Limb (tissue), 2 donors: ENCODE data around the gene NOL12.
A peak's percentile ranks its signal among the peaks of the same experiment; 100 is the strongest.
"Not testable (repeated sequence)": the region's sequence is repeated elsewhere in the genome, so short reads cannot be mapped to it uniquely, and the experiment has no call there.

Source experiments
- DNase-seq, 2 donors: peaks; one replicate each; pipeline ENCODE4 v3.0.0-alpha.2; 2016; ENCODE audit errors: extremely low spot score in 2 of 2

The NOL12 gene, protein sequence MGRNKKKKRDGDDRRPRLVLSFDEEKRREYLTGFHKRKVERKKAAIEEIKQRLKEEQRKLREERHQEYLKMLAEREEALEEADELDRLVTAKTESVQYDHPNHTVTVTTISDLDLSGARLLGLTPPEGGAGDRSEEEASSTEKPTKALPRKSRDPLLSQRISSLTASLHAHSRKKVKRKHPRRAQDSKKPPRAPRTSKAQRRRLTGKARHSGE

DNA sequence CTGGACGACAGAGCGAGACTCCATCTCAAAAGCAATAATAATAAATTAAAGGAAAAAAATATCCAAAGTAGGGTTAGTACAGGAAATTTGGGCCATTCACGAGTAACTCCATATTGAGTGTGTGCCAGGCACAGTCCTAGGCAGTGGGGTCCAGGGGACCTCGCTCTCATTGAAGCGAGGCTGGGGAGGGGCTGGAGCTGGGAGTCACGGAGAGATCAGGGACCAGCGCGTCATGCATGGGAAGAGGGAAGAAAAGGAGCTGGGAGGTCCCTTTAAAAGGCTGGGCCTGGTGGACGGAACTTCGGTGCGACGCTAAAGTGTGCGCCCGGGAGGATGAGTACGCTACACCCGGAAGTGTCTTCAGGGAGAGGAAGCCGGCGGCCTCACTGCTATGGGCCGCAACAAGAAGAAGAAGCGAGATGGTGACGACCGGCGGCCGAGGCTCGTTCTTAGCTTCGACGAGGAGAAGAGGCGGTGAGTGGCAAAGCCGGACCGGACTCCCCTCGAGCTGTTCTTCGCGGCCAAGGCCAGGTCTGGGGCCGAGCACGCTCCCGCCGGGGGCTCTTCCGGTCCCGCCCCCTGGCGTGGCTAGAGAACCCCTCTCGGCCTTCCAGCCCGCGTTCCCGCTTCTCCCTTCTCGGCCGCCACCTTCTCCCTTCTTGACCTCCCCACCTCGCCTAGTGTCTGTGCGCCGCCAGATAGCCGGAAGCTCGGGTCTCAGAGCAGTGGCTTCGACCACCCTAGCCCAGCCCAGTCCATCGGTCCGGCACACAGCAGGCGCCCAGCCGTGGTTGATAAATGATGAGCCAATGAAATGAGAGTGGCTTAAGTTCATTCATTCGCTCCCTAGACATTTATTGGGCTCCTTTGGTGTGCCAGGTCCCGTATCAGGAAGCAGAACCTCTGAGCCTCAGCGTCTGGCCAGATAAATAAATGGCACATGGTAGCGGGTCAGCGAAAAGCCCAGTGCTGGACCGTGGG lies at the start of gene NOL12:
Gene NOL12, plus strand, starts transcription at position 342 of the 981 bp plus-strand sequence. Its CDS starts 50 bp downstream, at position 392.
- peak; percentile 90 to 91 for DNase-seq

DNA sequence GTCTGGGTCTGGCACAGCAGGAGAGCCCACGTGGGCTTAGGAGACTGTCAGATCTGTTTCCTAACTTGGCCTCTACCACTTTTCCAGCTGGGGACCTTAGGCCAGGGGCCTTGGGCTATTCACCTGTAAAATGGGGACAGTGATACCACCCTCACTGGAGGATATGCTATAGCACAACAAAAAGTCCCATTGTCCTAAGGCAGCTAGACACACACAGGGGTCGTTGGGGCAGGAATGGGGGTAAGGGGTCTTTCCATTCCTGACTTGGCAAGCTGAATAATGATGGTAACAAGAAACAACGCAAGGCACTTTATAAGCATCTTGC lies 49.2 kb upstream of the NOL12 start:
- DNase-seq, result no peak

DNA sequence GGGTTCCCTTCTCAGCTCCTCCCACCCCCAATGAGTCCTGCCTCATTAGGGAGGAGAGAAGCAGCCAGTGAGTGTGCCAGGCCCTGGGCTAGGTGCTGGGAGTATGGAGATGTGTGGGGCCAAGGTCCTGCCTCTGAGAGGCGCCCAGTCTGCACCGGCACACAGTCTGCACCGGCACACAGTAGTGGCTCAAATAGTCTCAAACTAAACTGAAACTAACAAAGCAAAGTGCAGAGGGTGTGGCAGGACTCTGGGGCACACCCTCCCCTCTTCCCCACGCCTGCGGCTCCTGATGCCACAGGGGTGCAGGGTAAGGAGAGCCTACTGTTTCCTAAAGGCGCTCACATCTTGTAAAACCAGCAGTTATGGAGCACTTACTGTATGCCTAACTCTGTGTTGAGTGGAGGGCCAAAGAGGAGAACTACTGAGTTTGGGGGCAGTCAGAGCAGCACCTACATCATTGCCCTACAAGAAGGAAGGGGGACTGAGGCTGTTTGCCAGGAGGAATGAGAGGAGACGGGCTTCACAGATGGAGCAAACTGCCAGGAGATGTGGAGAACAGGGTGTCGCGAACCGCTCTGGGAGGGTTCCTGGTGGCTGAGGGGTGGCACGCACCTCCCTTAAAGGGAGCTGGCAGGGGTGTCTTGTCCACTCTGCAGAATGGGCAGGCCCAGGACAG lies 47.6 kb upstream of the NOL12 start:
- peak in 1 of 2 donors; percentile 36 for DNase-seq

DNA sequence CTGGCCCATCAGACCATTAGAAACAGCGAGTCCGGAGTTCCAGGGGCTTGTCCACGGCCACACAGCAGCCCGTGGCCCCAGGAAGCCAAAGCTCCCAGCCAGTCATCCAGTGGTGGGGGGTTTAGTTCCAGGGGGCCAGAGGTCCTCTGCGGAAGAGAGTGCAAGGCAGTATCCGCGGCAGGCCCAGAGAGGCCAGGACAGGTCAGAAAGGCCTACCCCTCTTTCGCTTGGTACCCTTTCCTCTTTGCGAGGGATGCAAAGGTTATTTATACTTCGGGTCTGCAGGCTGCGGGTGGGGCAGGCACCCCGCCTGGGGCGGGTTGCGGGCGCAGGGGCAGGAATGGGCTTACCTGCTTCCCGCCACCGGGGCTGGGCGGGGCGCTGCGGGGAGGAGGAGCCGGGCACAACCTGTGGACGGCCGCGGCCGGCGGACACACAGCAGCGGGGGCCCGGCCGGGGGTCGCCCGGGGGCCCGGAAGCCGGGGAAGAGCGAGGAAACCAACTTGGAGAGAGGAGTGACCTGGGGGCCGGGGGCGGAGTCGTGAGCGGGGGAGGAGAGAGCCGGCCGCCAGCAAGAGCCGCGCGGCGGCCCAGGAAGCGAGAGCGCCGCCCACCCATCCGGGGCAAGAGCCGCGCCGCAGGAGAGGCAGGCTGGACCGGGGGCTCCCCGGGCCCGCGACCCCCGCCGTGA lies 46.9 kb upstream of the NOL12 start, which contains the start of gene SH3BP1:
Gene SH3BP1, plus strand, starts transcription at position 600 of the 691 bp plus-strand sequence. CDS start 119 bp downstream, outside the sequence.
- peak in 1 of 2 donors; percentile 72 for DNase-seq

DNA sequence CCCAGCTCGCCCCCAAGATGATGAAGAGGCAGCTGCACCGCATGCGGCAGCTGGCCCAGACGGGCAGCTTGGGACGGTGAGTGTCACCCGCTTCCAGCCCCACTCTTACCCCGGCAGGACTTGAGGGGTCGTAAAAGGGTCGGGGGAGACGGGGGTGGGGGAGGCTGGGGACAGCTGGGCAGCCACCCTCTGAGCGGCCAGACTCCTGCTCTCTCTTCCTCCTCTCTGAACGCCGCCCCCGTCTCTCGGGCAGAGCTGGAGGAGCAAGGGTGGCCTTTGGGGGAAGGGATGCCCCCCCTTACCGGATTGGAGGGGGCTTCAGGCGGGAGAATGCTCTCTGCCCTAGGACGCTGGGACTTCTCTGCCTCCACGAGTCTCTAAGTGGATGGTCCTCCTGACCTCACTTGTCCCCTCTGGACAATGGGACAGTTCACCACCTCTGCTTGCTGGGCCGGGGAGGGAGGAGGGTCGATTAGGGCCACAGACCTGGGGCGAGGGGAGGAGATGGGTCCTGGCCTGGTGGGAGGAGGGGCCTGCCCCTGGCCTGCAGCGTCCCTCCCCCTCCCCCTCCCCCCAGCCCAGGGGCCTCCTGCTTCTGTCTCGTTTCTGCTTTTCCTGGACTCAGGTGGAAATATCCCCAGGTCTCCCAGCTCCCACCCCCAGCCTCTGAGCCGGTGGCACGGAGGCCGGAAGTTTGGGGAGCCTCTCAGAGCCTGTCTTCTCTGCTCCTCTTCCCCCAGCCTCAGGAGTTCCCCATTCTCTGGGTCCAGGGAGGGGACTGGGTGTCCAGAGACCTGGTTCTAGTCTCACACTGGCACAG lies 46.2 kb upstream of the NOL12 start:
- DNase-seq, result peak in 1 of 2 donors; percentile 50

DNA sequence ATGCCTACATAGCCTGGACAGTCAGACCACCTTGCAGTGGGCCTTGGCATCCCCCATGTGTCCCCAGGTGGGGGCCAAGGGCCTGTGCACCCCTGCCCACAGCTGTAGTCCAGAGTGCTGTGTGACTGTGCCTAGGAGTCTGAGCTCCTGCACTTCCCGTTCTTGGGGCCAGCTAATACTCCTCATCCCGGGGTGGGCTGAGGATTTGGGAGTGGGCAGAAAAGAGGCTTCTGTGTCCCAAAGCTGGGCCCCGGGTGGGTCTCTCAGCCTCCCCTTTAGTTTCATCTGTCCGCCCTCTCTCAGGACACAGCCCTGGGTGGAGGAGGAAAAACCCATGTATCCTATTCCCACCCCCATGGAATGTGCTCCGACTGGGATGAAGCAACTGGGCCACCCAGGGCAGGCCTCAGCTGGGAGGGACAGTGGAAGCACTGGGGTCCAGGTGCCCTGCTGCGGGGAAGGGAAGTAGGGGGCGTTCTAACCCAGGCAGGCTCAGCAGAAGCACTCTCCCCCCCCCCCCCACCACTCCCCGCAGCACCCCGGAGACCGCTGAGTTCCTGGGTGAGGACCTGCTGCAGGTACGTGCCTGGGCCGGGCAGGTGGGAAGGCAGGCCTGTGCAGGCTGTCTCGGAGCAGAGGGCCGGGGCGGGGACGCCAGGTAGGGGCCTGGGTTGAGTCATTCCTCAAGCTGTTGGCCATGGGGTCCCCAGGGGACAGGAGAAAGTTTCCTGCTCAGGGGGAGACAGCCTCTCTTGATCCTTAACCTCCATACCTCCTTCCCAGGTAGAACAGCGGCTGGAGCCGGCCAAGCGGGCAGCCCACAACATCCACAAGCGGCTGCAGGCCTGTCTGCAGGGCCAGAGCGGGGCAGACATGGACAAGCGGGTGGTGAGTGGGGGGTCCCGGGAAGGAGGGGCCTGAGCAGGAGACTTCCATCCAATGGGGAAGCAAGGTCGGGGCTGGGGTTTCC lies 45.3 kb upstream of the NOL12 start:
- peak in 1 of 2 donors; percentile 36 for DNase-seq

DNA sequence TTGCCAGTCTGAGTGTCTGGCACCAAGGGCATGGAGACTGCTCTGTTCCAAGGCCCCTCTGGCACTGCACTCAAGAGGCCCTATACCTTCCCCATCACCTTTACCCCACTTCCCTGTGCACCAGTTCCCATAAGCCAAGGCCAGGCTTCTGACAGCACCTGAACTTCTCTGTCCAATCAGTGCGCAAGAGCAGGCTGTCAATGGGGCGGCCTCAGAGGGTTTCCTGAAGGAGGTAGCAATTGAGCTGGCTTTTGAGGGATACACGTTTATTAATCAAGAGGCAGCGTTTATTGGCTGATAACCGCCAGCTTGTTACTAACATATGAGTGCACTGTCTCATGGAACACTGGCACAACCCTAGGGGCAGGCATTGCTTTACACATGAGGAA lies 44.6 kb upstream of the NOL12 start:
- no peak for DNase-seq

DNA sequence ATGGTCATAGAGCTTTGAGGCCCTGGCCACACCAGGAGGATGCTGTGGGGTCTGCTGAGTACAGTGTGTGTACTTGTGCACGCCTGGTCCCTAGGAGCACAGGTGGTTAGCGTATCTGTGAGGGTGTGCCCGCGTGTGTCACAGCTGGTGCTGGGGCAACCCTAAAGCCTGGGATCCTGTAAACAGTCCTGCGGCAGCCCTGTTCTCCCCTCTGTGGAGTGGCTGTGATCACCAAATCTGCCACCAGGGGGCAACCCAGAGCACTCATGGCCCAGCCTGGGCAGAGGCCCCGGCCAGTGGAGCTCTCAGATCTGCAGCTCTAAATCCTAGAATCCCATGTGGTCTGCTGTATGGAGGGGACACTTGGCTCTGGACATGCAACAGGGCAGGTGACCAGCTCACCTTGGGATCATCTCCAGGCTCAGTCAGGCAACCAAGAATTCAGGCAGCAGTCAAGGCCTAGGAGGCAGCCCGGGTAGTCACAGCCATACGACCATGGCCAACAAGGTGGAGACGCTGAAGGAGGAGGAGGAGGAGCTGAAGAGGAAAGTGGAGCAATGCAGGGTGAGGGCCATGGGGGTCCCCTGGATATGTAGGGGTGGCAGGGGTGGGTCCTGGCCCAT lies 42.8 kb upstream of the NOL12 start:
- peak; percentile 74 to 92 for DNase-seq

DNA sequence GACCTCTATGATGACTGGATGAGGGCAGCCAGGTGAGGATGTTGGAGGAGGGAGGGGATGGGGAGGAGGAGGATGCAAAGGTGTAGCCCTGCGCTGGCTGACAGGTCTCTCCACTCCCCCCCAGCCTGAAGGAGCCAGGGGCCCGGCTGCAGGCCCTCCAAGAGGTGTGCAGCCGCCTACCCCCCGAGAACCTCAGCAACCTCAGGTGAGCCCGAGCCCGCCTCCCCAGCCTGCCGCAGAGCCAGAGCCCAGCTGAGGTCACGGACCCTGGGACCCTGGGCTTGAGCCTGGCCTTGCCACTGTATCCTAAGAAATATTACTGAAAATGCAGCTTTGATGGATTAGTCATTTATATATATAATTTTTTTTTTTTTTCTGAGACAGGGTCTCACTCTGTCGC lies 38.8 kb upstream of the NOL12 start:
- DNase-seq, result no peak

DNA sequence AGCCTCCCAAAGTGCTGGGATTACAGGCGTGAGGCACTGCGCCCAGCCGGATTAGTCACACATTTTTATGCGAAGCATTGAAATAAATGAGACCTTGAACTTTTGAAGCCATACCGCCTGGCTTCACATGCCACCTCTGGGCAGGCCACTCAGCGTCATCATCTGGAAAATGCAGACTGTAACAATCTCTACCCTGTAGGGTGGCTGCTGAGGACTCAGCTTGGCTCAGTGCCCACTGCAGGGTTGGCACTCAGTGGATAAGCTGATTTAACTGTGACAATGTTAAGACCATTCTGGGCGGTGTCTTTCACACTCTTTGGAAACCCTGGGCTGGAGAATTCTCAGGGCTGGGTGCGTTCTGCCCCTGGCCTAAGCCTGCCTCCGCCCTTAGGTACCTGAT lies 38.2 kb upstream of the NOL12 start:
- DNase-seq, result no peak

DNA sequence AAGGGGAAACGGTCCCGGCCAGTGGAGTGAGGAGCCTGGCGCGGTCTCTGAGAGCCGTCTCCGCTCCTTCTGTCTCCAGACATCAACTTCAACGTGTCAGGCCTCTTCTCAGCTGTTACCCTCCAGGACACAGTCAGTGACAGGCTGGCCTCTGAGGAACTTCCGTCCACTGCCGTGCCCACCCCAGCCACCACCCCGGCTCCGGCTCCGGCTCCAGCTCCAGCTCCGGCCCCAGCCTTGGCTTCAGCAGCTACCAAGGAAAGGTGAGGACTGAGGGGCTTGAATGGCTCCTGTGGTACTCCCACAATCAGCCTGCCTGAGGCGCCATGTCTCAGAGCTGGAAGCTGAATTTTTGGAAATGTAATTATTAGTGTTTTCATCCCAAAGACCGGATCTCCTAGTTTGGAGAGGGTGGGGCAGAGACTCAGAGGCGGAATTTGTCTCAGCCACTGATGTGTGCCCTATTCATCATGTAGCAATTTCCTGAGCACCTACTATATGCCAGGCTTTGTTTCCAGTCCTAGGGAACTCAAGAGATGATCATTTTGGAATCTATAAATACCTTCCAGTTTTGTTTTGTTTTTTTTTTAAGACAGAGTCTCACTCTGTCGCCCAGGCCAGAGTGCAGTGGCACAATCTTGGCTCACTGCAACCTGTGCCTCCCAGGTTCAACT lies 35.5 kb upstream of the NOL12 start:
- no peak for DNase-seq

DNA sequence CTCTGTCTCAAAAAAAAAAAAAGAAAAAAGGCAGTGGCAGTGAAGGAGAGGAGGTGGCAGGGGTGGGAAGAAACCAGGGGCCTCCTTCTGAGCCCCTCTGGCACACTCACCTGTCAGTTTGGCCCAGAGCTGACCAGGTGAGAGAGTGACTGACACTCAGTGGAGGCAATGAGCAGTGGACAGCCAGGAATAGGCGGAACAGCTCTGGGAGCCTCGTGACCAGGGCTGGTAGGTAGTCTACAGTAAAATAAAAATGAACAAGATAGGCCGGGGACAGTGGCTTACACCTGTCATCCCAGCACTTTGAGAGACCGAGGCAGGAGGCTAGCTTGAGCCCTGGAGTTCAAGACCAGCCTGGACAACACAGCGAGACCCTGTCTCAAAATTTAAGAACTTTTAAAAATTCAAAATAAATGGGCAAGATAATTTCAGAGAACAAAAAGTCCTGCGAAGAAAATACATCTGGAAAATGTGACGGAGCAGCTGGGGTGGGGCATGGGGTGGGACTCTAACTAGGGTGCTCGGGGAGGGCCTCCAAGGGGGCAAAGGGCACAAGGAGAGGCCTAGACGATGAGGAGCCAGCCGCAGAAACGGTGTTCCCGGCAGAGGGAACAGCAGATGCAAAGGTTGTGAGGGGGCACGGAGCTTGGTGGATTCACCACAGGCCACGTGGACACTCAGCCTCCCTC lies 31.4 kb upstream of the NOL12 start:
- no peak for DNase-seq

DNA sequence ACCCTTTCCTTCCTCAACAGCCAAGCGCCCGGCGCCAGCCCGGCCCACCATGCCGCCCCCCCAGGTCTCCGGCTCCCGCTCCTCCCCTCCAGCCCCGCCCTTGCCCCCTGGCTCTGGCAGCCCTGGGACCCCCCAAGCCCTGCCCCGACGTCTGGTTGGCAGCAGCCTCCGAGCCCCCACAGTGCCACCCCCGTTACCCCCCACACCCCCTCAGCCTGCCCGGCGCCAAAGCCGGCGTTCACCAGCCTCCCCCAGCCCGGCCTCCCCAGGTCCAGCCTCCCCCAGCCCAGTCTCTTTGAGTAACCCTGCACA lies 30.9 kb upstream of the NOL12 start:
- no peak for DNase-seq

DNA sequence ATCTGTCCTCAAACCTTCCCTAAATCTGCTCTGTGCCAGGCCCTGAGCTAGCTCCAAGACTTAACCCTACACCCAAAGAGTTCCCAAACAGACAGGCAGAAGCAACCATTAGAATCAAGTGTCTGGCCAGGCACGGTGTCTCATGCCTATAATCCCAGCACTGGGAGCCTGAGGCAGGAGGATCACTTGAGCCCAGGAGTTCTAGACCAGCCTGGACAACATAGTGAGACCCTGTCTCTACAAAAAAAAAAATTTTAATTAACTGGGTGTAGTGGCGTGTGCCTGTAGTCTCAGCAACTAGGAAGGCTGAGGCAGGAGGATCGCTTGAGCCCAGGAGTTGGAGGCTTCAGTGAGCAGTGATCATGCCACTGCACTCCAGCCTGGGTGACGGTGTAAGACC lies 29.6 kb upstream of the NOL12 start:
- not testable (repeated sequence) for DNase-seq

DNA sequence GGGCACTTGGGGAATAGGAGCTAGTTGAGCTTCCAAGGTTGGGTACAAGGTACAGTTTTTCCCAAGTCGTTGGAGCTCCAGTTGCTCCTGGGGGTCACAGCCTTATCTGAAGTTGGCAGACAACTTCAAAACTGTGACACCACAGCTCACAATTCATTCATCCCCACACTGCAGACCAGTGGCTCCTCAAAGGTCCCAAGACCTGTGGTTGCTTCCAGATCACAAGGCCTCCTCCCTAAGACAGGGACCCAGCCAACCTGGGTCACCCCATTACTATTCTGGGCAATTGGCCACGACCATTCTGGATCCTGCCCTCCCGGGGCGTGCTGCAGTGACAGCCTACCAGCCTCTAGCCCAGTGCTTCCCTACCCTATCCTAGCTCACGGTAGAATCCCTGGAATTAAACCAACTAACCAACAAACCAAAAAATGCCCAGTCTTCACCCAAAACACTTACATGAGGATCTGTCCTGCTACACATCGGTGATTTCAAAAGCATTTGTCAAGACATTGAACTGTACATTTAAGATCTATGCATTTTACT lies 28.5 kb upstream of the NOL12 start:
- DNase-seq, result no peak

DNA sequence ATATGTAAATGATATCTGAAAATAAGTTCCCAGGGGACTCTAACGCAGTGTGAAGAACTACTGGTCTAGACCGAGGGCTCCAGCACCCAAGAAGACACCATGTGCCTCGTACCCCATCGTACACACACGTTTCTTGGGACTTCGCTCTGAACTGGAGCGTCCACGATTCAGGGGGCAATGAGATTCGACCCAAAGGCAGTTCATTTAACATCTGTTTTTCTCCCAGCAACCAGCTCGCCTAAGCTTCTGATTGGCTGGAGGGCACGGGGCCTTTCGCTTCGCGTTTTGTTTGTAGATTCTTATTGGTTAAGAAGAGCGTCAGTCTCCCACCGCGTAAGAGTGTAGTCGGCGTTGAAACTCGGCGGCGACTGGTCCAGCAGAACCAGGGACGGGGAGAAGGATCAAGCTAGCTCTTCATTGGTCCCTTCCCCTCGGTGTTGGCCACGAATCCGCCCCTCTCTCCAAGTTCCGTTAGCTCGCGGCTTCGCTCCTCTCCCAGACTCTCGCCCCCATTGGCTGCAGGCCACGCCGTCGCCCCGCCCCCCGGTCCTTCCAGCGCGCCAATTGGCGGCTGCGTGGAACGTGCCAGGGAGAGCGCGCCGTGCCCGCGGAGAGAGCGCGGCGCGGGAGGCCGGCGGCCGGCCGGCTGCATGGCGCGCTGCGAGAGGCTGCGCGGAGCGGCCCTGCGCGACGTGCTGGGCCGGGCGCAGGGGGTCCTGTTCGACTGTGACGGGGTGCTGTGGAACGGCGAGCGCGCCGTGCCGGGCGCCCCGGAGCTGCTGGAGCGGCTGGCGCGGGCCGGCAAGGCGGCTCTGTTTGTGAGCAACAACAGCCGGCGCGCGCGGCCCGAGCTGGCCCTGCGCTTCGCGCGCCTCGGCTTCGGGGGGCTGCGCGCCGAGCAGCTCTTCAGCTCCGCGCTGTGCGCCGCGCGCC lies 27.7 kb upstream of the NOL12 start, which contains the start of gene PDXP:
Gene PDXP, plus strand, starts transcription at position 591 of the 933 bp plus-strand sequence. Its CDS starts 60 bp downstream, at position 651.
- peak; percentile 100 for DNase-seq
